ENCODE measurements around the gene RAB5IF.

DNA sequence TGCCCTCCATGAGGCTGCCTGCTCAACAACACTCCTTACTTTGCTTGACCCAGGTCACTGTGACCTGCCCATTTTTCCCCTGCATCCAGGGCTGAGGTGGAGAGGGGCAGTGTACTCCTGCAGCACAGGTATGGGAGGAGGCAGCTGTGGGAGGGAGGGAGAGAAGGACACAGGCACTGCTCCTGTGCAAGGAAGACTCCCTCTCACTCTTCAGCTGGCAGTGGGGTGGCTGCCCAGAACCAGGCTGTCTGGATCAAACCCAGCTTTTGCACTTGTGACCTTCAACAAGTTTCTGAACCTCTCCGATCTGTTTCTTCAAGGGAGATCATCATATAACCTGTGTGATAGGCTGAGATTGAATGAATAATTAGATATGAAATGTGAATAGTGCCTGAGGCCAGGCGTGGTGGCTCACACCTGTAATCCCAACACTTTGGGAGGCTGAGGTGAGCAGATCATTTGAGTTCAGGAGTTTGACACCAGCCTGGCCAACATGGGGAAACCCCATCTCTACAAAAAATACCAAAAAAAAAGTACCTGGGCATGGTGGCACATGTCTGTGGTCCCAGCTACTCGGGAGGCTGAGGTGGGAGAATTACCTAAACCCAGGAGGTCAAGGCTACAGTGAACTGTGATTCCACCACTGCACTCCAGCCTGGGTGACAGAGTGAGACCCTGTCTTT lies 18.1 kb upstream of the RAB5IF start:
- TF ChIP-seq EZH2 (IDR thresholded peaks at IDR 0.05; ENCODE audit: insufficient read depth, poor library complexity, severe bottlenecking) (no peak), EZH2phosphoT487 (IDR thresholded peaks at IDR 0.05; ENCODE audit: insufficient read depth, low read depth) (no peak)
